HG03135 (cell line): ENCODE data around the gene VIPR1.
"Not testable (repeated sequence)": the region's sequence is repeated elsewhere in the genome, so short reads cannot be mapped to it uniquely, and the experiment has no call there.

ENCODE experiments used
- ATAC-seq: cut with Tn5 transposase; IDR thresholded peaks from one replicate; pipeline ENCODE4 v1.9.1; 2021; ENCODE audit warnings: mild to moderate bottlenecking, moderate library complexity; ENCODE audit not compliant: unreplicated experiment

The VIPR1 gene

DNA sequence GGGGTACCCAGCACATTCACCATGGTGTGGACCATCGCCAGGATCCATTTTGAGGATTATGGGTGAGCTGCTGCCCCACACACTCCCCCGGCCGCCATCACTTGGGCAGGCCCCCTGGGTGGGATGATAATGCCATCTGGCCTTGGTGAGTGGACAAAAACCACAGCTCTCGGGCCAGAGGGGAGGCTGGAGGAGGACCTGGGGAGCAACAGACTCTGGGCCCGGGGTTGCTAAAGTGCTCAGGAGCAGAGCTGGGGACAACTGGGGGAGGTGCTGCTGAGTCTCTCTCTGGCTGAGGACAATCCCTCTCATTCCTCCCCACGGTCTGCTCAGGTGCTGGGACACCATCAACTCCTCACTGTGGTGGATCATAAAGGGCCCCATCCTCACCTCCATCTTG, 29.0 kb downstream of the VIPR1 start:
- no peak for ATAC-seq

DNA sequence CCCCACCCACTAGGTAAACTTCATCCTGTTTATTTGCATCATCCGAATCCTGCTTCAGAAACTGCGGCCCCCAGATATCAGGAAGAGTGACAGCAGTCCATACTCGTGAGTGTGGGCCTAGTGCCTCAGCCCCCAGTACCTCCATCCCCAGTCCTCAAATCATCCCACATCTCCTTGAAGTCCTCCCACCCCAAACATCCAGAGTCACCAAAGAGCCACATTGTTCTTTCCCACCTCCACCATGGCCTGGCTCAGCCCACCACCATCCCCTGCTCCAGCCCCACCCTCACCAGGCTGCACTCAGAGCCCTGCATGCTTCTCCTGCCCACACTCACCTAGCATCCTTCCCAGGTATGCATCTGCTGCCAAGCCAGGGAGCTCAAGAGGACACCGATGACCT, 29.8 kb downstream of the VIPR1 start:
- ATAC-seq = no peak

DNA sequence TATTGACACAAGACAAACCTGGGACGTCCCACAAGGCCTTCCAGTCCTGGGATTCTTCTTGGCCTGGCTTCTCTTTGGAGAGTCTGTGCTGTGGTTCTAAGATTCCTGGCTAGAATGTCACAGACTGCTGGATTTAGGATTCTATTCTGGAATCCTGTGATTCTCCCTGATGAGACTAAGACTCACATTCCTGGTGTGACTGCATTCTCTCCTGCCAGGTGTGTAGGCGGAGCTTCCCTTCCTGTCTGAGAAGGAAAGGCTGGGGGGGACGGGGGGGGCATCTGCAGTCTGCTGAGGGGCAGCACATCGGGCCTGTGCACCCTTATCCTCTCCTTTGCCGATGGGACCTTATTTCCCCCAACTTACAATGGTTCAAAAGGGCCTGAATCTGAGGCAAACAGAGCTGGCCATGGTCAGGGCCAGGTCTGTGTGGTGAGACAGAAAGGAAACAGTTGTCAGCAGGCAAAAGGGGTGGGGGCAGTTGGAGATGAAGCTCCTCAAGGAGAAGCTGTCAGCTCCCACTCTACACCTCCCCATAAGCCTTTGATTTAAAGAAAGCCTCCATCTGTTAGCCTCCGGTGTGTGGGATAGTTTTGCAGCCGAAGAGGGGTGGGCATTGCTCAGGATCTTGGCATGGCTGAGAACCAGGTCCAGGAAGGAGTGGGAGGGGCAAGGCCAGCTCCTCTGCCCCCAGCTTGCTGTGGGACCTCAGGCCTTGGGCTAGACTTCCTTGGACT, 30.9 kb downstream of the VIPR1 start:
- no peak for ATAC-seq

DNA sequence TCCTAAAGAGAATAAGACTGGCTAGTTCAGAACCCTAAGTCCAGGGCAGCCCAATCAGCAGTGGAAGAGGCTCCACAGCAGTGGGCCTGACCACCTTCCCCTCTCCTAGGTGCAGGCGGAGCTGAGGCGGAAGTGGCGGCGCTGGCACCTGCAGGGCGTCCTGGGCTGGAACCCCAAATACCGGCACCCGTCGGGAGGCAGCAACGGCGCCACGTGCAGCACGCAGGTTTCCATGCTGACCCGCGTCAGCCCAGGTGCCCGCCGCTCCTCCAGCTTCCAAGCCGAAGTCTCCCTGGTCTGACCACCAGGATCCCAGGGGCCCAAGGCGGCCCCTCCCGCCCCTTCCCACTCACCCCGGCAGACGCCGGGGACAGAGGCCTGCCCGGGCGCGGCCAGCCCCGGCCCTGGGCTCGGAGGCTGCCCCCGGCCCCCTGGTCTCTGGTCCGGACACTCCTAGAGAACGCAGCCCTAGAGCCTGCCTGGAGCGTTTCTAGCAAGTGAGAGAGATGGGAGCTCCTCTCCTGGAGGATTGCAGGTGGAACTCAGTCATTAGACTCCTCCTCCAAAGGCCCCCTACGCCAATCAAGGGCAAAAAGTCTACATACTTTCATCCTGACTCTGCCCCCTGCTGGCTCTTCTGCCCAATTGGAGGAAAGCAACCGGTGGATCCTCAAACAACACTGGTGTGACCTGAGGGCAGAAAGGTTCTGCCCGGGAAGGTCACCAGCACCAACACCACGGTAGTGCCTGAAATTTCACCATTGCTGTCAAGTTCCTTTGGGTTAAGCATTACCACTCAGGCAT, 33.7 kb downstream of the VIPR1 start:
- no peak for ATAC-seq

DNA sequence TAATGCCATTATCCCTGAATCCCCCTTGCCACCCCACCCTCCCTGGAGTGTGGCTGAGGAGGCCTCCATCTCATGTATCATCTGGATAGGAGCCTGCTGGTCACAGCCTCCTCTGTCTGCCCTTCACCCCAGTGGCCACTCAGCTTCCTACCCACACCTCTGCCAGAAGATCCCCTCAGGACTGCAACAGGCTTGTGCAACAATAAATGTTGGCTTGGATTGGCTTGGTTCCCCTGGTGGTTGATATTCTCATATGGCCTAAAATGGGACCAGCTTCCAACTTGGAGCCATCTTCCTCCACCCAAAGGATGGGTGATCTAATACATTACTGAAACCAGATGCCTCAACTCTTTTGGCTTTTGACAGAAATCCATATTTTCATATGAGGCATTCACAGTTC, 34.9 kb downstream of the VIPR1 start:
- ATAC-seq = no peak

DNA sequence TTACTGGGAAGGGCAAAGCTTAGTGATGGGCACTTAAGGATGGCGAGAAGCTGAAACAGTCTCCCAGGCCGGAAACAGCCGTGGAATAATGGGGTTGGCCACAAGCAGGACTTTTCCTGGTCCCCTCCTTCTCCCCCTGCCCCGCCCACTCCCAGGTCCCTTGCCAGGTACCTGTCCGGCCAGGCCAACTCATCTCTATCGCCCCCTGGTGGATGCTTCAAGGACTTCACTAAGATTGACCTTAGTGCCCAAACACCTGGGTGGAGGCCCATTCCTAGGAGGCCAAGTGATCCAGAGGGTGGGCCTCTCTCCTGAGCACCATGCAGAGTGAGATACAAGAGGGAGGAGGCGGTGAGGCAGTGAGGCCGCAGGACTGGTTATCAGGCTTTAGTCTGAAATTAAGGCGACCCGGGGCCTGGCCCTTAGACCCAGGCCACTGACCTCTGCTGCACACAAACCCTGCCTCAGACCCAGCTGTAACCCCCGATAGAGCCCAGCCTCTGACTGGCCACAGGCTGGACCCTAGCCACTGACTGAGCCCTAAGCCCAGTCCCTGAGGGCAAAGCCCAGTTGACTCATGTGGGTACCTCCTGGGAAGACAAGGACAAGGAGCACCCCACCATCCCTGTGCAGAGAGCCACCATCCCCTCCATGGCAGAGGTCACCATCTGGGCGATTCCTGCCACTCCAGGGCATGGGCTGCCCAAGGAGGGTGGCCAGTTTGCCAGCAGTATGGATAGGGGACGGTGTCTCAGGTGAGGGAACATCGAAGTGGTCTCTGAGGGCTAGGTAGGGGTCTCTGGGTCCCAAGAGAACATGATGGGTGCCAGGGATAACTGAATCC, 37.6 kb downstream of the VIPR1 start:
- ATAC-seq = no peak

DNA sequence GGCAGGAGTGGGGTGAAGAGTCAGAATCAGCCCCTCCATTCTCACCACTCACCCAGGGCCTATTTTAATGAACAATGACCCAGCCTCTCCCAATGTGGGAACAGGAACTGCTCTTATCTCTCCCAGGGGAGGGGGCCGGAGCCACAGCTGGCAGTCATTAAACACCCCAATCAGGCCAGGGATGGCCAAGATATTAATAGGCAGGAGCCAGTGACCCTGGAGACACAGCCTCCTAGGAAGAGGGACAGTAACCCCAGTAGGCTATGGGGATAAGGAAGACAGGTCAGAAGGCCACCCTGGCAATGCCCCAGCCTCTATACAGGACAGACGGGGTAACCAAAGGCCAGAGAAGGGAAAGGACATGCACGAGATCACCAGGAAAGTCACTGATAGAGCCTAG, 38.6 kb downstream of the VIPR1 start:
- ATAC-seq = no peak

DNA sequence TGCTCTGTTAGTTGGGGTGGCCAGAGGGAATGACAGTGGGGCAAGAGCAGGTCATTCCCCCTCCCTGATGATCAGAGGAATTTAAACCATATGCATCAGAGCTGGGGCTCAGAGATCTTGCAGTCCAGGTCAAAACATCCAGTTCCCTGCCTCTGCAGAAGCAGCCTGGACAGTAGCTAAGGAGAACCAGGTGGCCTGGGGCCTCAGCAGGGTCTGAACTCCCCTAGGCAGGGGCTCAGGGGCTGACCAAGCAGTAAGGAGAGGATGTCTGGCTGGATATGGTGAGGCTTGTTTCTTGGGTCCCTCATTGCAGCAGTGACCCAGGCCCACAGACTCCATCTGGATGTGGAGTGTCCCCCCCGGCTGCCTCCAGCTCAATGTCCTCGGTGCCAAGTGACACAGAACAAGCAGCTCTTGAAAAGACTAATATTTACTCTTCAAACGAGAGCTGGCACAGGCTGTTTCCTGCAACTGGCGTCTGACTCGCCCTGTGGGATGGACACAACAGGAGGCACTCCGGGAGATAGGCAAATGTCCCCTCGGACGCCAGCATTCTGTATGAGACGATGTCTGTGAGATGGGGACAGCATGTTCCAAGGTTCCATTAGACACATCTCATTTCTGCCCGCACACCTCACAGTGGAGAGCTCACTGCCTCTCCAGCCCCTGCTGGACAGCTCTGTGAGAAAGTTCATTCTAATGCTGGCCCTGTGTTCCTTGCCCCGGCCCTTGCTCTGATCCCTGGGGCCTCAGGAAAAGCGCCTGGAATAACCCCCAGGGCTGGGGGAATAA, 42.2 kb downstream of the VIPR1 start:
- ATAC-seq = no peak

DNA sequence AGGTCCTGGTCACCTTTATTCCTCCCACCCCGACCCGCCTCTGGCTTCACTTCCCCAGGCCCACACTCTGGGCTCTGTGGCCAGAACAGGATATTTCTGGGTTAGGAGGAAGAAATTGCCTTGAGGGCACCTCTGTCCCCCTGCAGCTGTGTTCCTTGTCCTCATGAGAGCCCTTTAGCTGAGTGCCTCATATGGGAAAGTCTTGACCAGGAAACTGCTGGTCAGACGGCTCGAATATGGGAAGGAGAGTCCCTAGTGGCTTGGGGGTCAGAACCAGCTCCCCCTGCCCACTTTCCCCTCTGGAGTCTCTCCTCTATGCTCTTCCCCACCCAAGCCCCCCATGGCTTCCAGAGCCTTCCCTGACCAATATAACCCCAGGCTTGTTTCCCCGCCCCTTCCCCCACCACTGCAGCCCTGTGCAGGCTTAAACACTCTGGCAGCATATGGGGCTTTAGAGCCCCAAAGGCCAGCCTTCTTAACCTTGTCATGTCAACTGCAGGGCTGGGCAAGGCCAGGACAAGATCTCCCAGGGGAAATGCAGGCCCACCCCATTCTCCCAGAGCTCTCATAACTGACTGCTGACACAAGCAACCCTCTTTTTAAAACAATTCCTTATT, 42.9 kb downstream of the VIPR1 start:
- no peak for ATAC-seq

DNA sequence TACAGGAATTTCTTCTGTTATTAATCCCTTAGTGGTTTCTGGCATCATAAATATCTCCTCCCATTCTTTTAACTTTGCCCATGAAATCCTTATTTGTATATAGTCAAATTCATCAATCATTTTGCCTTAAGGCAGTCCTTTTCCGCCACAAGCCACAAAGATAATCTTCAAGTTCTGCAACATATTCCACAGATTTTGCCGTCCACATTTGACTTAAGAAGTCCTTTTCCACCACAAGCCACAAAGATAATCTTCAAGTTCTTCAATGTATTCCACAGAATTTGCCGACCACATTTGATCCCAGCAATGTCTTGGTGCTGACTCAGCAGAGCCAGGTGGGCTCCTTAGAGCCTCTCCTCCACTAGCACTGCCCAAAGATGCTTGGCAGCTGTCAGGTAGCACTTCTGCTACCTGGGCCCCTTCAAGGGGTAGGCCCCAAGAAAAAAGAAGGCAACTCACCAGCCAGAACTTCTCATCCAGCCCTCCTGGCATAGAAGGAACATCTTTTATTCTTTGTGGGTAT, 44.3 kb downstream of the VIPR1 start:
- no peak for ATAC-seq

DNA sequence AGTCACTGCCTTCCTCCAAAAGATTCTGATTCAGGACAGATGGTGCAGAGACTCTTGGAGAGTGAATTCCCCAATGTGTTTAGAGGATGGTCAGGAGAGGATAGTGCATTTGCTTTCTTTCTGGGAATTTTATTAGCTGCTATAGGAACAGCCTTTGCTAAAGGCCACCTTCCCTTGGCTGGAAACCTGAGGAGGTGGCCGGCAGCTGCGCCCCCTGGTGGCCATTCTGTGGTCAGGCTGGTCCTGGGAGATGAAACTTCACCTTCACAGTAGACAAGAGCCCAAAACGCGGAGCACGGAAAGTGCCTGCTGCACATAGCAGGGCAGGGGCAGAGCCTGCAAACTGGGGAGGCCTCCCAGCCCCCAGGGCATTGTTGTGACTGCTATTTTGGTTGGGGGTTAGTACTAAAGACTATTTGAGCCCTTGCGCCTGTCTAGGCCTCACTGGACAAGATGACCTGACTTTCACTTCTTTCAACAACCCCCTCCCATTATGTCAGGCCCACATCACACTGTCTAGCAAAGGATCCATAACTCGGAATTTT, 45.0 kb downstream of the VIPR1 start:
- ATAC-seq = no peak

DNA sequence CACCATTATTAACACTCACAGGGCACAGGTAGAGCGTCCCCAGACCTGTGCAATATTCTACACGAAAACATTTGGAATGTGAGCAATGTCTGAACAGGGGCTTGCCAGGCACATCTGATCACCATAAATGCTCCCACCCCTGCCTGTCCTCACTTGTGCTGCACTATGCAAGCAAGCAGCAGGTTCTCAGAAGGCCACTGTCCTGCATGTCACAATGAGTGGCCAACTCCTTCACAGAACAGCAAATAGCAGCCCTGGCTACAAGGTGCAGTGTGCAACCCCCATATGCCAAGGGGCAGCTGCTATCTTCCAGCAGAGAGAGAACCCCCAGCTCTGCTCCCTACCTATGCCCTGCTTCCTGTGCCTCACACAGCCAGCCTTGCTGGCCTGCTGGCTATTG, 46.7 kb downstream of the VIPR1 start:
- no peak for ATAC-seq

DNA sequence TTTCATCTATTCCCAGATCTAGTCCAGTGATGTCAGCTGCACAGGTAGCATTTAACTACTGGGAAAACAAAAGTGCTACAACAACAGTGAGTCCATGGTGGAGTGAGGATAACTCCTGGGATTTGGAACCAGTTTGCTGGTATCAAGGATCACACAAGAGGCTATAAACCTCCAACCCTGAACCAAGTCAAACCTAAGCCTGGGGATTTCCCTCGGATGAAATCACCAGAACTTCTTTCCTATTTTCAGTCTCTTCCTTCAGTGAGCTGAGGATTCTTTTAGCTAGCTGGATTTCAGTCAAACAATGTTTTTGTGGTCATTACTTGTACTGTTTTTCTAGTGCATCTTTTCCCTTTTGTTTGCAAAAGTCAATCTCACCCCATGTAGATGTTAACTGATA, 47.8 kb downstream of the VIPR1 start:
- no peak for ATAC-seq

DNA sequence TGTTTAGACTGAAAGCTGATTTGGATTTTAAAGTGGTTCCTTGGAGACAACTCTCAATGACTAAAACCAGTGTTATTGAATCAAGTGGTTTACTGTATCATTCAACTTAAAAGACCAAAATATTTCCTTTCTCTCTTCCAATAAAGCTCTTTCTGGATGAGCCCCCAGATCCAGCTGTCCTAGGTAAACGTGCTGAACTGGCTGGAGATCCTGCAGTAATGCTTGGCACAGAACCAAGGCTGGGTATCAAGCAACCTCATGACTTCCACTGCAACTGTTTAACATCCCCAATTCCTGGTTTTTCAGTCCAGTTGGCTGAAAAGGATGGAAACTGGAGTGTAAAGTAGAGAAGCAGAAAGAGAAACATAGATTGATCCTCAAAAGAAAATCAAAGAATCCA, 50.4 kb downstream of the VIPR1 start:
- ATAC-seq = no peak

DNA sequence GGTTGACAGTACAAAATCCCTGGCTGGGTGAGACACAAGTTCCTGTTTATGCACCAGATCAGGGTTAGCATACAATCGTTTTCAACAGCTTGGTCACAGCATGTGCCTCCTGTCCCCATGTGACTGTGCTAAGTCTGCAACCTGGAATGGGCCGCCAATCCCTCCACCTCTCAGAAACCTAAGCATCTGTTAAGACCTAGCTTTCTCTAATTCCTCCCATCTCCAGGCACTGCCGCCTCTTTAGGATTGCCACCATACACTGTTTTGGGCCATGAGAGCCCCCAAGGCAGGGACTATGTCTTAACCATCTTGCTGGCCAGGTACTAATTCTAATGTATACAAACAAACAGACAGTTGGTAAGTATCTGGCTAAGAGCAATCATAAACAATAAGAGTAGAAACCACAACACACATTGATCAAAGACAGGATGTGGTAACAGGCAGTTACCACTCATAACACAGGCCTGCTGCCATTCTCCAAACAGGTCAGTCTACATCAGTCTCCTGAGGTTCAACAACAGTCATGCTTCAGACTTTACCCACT, 53.7 kb downstream of the VIPR1 start:
- ATAC-seq = peak; percentile 92

DNA sequence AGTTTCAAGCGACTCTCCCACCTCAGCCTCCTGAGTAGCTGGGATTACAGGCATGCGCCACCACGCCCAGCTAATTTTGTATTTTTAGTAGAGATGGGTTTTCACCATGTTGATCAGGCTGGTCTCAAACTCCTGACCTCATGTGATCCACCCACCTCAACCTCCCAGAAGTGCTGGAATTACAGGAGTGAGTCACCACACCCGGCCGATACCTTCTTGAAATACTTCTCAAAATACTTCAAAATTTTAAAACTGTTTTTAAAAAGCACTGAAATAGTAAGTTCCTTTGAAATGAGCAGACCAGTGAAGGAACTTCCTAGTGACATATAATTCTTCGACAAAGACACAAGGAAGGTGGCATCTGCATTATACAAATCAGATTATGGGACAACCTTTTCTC, 54.4 kb downstream of the VIPR1 start:
- ATAC-seq = not testable (repeated sequence)

DNA sequence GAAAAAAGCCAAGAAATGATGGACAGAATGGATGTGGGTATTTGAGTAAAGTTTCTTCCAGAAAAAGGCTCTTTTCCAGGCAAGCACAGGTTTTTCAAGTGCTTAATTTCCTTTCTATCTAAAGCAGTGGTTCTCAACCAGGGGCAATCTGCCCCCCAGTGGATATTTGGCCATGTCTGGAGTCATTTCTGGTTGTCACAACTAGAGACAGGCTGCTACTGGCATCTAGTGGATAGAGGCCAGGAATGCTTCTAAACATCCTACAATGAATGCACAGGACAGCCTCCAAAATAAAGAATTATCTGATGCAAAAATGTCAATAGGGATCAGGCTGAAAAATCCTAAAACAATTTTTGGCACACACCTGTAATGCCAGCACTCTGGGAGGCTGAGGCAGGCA, 55.4 kb downstream of the VIPR1 start:
- no peak for ATAC-seq

DNA sequence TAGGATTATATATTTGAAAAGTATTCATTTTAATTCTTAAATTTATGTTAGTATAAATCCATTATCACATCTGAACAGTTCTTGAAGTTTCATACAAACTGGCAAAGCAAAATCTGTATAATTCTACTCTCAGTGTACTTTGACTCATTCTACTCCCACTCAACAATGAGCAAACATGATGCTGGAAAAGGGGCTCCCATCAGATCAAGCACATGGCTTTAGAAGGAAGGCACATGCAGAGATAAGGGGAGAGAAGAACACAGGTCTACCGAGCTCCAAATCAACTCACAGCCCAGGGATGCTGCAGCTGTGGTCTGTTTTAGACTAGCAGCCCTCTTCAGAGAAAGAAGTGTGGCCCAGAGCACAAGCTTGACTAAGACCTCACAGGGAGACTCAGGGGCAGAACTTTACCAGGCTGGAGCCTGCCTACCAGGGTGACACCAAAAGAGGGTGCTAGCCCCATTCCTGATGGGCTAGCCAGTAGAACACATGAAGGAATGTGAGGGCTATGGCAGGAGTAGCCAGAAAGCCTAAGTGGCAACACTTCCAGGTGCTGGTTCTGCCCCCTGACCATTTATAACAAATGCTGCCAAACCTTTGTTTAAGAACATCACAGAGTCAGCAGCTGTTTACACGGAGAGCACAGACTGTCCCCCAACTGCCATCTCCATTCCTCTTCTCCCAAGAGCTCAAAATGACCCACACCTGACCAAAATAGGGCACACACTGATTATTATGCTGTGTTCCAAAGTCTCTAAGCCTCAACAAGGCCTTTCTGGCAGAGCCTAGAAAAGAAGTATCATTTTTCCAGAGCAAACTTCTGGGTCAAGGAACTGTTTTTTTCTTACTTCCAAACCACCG, 59.8 kb downstream of the VIPR1 start:
- ATAC-seq = no peak
